Tibial nerve (tissue), 4 donors: ENCODE data around the gene DCTN3. TPM values are rescaled to one million over a fixed set of nuclear protein-coding genes. Genes with fewer than 3 reads are reported as not detected.

Experiments used
- DNase-seq, 2 donors: peaks; one replicate each; pipeline ENCODE4 v3.0.0-alpha.2; 2019; ENCODE audit warnings: low spot score in 2 of 2
- H3K27ac ChIP-seq, 4 donors: fragments of 200-600 bp; sonication (generic) in 3 of 4; one replicate each; pipeline ENCODE4 v1.5.1; 2017 to 2019; ENCODE audit warnings: mild to moderate bottlenecking in 1 of 4
- H3K27me3 ChIP-seq, 2 donors: fragments of 200-600 bp; sonication (generic) in 1 of 2; one replicate each; pipeline versions ENCODE4 v1.5.1 to v1.6.0; 2017 to 2019
- H3K36me3 ChIP-seq, 3 donors: fragments of 200-600 bp; sonication (generic); one replicate each; pipeline ENCODE4 v1.5.1; 2018 to 2019
- H3K4me1 ChIP-seq, 4 donors: fragments of 200-600 bp; sonication (generic) in 3 of 4; one replicate each; pipeline ENCODE4 v1.5.1; 2017 to 2019
- H3K4me3 ChIP-seq, 4 donors: fragments of 200-600 bp; sonication (generic) in 3 of 4; one replicate each; pipeline ENCODE4 v1.5.1; 2017 to 2019; ENCODE audit warnings: mild to moderate bottlenecking in 1 of 4, moderate library complexity in 1 of 4
- H3K9me3 ChIP-seq, 4 donors: fragments of 200-600 bp; sonication (generic) in 3 of 4; one replicate each; pipeline ENCODE4 v1.5.1; 2017 to 2019
- EP300 ChIP-seq, 2 donors: sonication (generic); formaldehyde crosslinking; IDR thresholded peaks; one replicate each; pipeline ENCODE4 v1.6.1; 2017; ENCODE audit warnings: antibody characterized with exemption in 2 of 2, mild to moderate bottlenecking in 1 of 2
- POLR2A ChIP-seq, 2 donors: fragments of 450-650 bp; IDR thresholded peaks; one replicate each; pipeline ENCODE4 v1.6.1; 2017; ENCODE audit warnings: antibody characterized with exemption in 2 of 2, mild to moderate bottlenecking in 2 of 2, moderate library complexity in 2 of 2
- WGBS, 2 donors: methylation state at CpG; one replicate each; pipeline ENCODE4 v1.1.5; 2018; 5-methylcytosine and 5-hydroxymethylcytosine counted together
- total RNA-seq, 4 donors: library from RNA; depleted of rRNA; stranded (reverse); fragments of >200 nt; gene quantifications; one replicate each; pipeline ENCODE4 v1.1.0, GENCODE V29; 2016
- TF ChIP-seq, protein P1 (sequence below), 5 experiments: fragments of 200-600 bp in 3 of 5; fragments of 450-650 bp in 2 of 5; sonication (generic) in 3 of 5; IDR thresholded peaks; one replicate each; pipeline ENCODE4 v1.5.1; 2016 to 2019; ENCODE audit warnings: antibody characterized with exemption in 5 of 5, mild to moderate bottlenecking in 3 of 5, moderate library complexity in 2 of 5

The DCTN3 gene
- total RNA-seq, 4 donors from 2014 or later: 64.7 to 87.5 (median 73.7) TPM

GRCh38 chr9:34633851-34634550 is 13.7 kb upstream of the DCTN3 start:
- peak in 1 of 2 donors; percentile 54 for DNase-seq

GRCh38 chr9:34633166-34633565 is 12.9 kb upstream of the DCTN3 start:
- Histone ChIP-seq H3K9me3 (no peaks in the 10 kb centered on the region), H3K27ac (no peak overlapping the region), H3K4me3 (no peak overlapping the region), H3K36me3 (peaks cover 0 to 14% (median 0%) of the 10 kb centered on the region in 3 donors), H3K27me3 (peaks cover 0 to 22% of the 10 kb centered on the region in 2 donors), H3K4me1 (peaks cover 0 to 64% (median 19%) of the 10 kb centered on the region in 4 donors)
- no peak for DNase-seq
- TF ChIP-seq EP300 (IDR thresholded peaks at IDR 0.05) (no peak), POLR2A (IDR thresholded peaks at IDR 0.05) (no peak)
- TF ChIP-seq, protein P1, sequence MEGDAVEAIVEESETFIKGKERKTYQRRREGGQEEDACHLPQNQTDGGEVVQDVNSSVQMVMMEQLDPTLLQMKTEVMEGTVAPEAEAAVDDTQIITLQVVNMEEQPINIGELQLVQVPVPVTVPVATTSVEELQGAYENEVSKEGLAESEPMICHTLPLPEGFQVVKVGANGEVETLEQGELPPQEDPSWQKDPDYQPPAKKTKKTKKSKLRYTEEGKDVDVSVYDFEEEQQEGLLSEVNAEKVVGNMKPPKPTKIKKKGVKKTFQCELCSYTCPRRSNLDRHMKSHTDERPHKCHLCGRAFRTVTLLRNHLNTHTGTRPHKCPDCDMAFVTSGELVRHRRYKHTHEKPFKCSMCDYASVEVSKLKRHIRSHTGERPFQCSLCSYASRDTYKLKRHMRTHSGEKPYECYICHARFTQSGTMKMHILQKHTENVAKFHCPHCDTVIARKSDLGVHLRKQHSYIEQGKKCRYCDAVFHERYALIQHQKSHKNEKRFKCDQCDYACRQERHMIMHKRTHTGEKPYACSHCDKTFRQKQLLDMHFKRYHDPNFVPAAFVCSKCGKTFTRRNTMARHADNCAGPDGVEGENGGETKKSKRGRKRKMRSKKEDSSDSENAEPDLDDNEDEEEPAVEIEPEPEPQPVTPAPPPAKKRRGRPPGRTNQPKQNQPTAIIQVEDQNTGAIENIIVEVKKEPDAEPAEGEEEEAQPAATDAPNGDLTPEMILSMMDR (IDR thresholded peaks at IDR 0.05): no peak
- WGBS, 2 donors: 40 to 46% methylated on average over 5 of the region's 5 CpGs

More at GRCh38 chr9:34633851-34634550, 13.7 kb upstream of the DCTN3 start:
- TF ChIP-seq EP300 (IDR thresholded peaks at IDR 0.05) (peak in 1 of 2 donors; percentile 27), POLR2A (IDR thresholded peaks at IDR 0.05) (no peak)
- TF ChIP-seq, protein P1 (IDR thresholded peaks at IDR 0.05): peak; percentile 77 to 83 (median 82)
- Histone ChIP-seq H3K4me1 (peaks cover 0 to 64% (median 15%) of the 10 kb centered on the region in 4 donors), H3K27ac (no peak overlapping the region), H3K36me3 (peaks cover 0 to 14% (median 0%) of the 10 kb centered on the region in 3 donors), H3K27me3 (peaks cover 0 to 15% of the 10 kb centered on the region in 2 donors), H3K9me3 (no peaks in the 10 kb centered on the region), H3K4me3 (no peak overlapping the region)
- WGBS, 2 donors: 24 to 34% methylated on average over 3 of the region's 3 CpGs

- no peak overlapping the region for H3K27ac ChIP-seq
- H3K27me3 ChIP-seq: peaks cover 2 to 48% of the 10 kb centered on the region in 2 donors
- no peak for DNase-seq
- no peaks in the 10 kb centered on the region for H3K9me3 ChIP-seq
- 21 to 29% methylated on average over 5 of the region's 5 CpGs for WGBS, 2 donors
- no peak for TF ChIP-seq POLR2A (IDR thresholded peaks at IDR 0.05)
- TF ChIP-seq EP300 (IDR thresholded peaks at IDR 0.05): no peak
- TF ChIP-seq, protein P1 (IDR thresholded peaks at IDR 0.05): no peak
- H3K4me3 ChIP-seq: no peak overlapping the region
- peaks cover 0 to 12% (median 0%) of the 10 kb centered on the region in 3 donors for H3K36me3 ChIP-seq
- peaks cover 0 to 51% (median 10%) of the 10 kb centered on the region in 4 donors for H3K4me1 ChIP-seq
Observed at GRCh38 chr9:34630402-34631154, 10.3 kb upstream of the DCTN3 start.

- no peak overlapping the region for H3K27ac ChIP-seq
- no peak overlapping the region for H3K4me3 ChIP-seq
- H3K4me1 ChIP-seq: peaks cover 0 to 50% (median 13%) of the 10 kb centered on the region in 4 donors
- no peaks in the 10 kb centered on the region for H3K9me3 ChIP-seq
- 23 to 40% methylated on average over 5 of the region's 5 CpGs for WGBS, 2 donors
- H3K27me3 ChIP-seq: peaks cover 2 to 59% of the 10 kb centered on the region in 2 donors
- TF ChIP-seq, protein P1 (IDR thresholded peaks at IDR 0.05): no peak
- TF ChIP-seq POLR2A (IDR thresholded peaks at IDR 0.05) (no peak), EP300 (IDR thresholded peaks at IDR 0.05) (no peak)
- no peak for DNase-seq
- H3K36me3 ChIP-seq: peaks cover 0 to under 1% (median 0%) of the 10 kb centered on the region in 3 donors
Observed at GRCh38 chr9:34629491-34629808, 9.2 kb upstream of the DCTN3 start.
